OCI-M1 (cell line): ENCODE data around the gene IDH2.

Experiments used
- DNase-seq: peaks from one replicate; lab custom pipeline; 2025; lab: John Stamatoyannopoulos, UW

IDH2 gene

GRCh38 chr15:90043530-90044010 lies 58.7 kb downstream of the IDH2 start:
- DNase-seq: no peak

- DNase-seq: no peak
Observed at GRCh38 chr15:90042766-90043529, 59.3 kb downstream of the IDH2 start.

GRCh38 chr15:90042356-90042755 lies 59.9 kb downstream of the IDH2 start:
- no peak for DNase-seq

GRCh38 chr15:90040618-90041017 lies 61.6 kb downstream of the IDH2 start:
- DNase-seq: peak; percentile 79

- peak; percentile 38 for DNase-seq
Observed at GRCh38 chr15:90039996-90040395, 62.3 kb downstream of the IDH2 start.

GRCh38 chr15:90038632-90039095 lies 63.6 kb downstream of the IDH2 start:
- no peak for DNase-seq

- DNase-seq: peak; percentile 58
Observed at GRCh38 chr15:90037961-90038631, 64.2 kb downstream of the IDH2 start.

GRCh38 chr15:90037511-90037860 lies 64.8 kb downstream of the IDH2 start:
- DNase-seq: no peak

GRCh38 chr15:90036806-90037510 lies 65.3 kb downstream of the IDH2 start:
- DNase-seq: no peak

GRCh38 chr15:90036343-90036742 lies 65.9 kb downstream of the IDH2 start:
- DNase-seq: no peak

GRCh38 chr15:90035840-90036230 lies 66.4 kb downstream of the IDH2 start:
- no peak for DNase-seq

GRCh38 chr15:90035095-90035839 lies 67.0 kb downstream of the IDH2 start:
- no peak for DNase-seq

- DNase-seq: no peak
Observed at GRCh38 chr15:90033448-90033847, 68.8 kb downstream of the IDH2 start.
